ENCODE measurements around the gene PITX1. TPM values are rescaled to one million over a fixed set of nuclear protein-coding genes. Genes with fewer than 3 reads are reported as not detected.

PITX1 gene
- polyA plus RNA-seq, 1 donor from 2014 or later = 0.38 TPM

Other genes with a start within 250 kb of the PITX1 start
- 9.4 TPM for gene C5orf24, start 188.3 kb downstream of the PITX1 start, polyA plus RNA-seq
- gene TXNDC15, start 159.9 kb downstream of the PITX1 start, polyA plus RNA-seq = 14.2 TPM
- 13.9 TPM for gene PCBD2, start 129.1 kb downstream of the PITX1 start, polyA plus RNA-seq
- not detected for gene CATSPER3, start 66.3 kb downstream of the PITX1 start, polyA plus RNA-seq

All from IgD-negative memory B cell (primary cell).